Mesenchymal stem cell (in vitro differentiated cells and primary cell): Measurements from ENCODE around the gene C3orf20.
"Not testable (repeated sequence)": the region's sequence is repeated elsewhere in the genome, so short reads cannot be mapped to it uniquely, and the experiment has no call there.

Source experiments
- DNase-seq: peaks from one replicate; pipeline ENCODE4 v3.0.0-alpha.2; 2013
- H2AFZ ChIP-seq: one replicate; pipeline ENCODE4 v1.6.1; 2013; ENCODE audit warnings: low read depth, mild to moderate bottlenecking, control low read depth, inconsistent platforms, low read length, moderate library complexity
- H2AK5ac ChIP-seq: 2 replicates; pipeline ENCODE4 v1.6.1; 2013; ENCODE audit warnings: low read length, moderate library complexity, mild to moderate bottlenecking, inconsistent platforms; ENCODE audit not compliant: severe bottlenecking
- H2BK120ac ChIP-seq: one replicate; pipeline ENCODE4 v1.6.1; 2013; ENCODE audit warnings: low read depth, mild to moderate bottlenecking, inconsistent platforms, low read length, moderate library complexity
- H2BK12ac ChIP-seq, 2 experiments: one replicate each; pipeline ENCODE4 v1.6.1; 2013; ENCODE audit warnings: inconsistent platforms in 2 of 2, low read length in 2 of 2, mild to moderate bottlenecking in 2 of 2, moderate library complexity in 2 of 2, control low read depth in 1 of 2
- H2BK15ac ChIP-seq: one replicate; pipeline ENCODE4 v1.6.1; 2013; ENCODE audit warnings: mild to moderate bottlenecking, low read depth, inconsistent platforms; ENCODE audit not compliant: poor library complexity, severe bottlenecking
- H2BK5ac ChIP-seq: 2 replicates; pipeline ENCODE4 v1.6.1; 2013; ENCODE audit warnings: low read depth, mild to moderate bottlenecking, low read length, control low read depth, inconsistent platforms; ENCODE audit not compliant: poor library complexity, severe bottlenecking
- H3K14ac ChIP-seq, 2 experiments: one replicate each; pipeline ENCODE4 v1.6.1; 2013; ENCODE audit warnings: inconsistent platforms in 2 of 2, low read length in 2 of 2, control low read depth in 1 of 2, mild to moderate bottlenecking in 1 of 2, moderate library complexity in 1 of 2
- H3K18ac ChIP-seq, 2 experiments: one replicate each; pipeline ENCODE4 v1.6.1; 2013; ENCODE audit warnings: inconsistent platforms in 2 of 2, low read length in 2 of 2, control low read depth in 1 of 2, low read depth in 1 of 2, mild to moderate bottlenecking in 1 of 2
- H3K23ac ChIP-seq, 2 experiments: one replicate each; pipeline ENCODE4 v1.6.1; 2013; ENCODE audit warnings: inconsistent platforms in 2 of 2, low read length in 2 of 2, mild to moderate bottlenecking in 2 of 2, moderate library complexity in 2 of 2, control low read depth in 1 of 2
- H3K27ac ChIP-seq: 2 replicates; pipeline ENCODE4 v1.5.1; 2013; ENCODE audit warnings: mild to moderate bottlenecking, moderate library complexity, low read length, control low read depth, inconsistent platforms; ENCODE audit not compliant: poor library complexity, severe bottlenecking
- H3K27me3 ChIP-seq, 2 experiments: 2 replicates each; pipeline versions ENCODE4 v1.6.1 to v1.7.0; 2013; ENCODE audit warnings: low read length in 2 of 2, mild to moderate bottlenecking in 2 of 2, moderate library complexity in 2 of 2, control low read depth in 1 of 2, inconsistent platforms in 1 of 2; ENCODE audit not compliant: control insufficient read depth in 1 of 2, insufficient read depth in 1 of 2
- H3K36me3 ChIP-seq, 2 experiments: 2 replicates each; pipeline versions ENCODE4 v1.6.1 to v1.7.0; 2013; ENCODE audit warnings: low read length in 2 of 2, control low read depth in 1 of 2, inconsistent platforms in 1 of 2, low read depth in 1 of 2, mild to moderate bottlenecking in 1 of 2; ENCODE audit not compliant: insufficient read depth in 2 of 2, control insufficient read depth in 1 of 2
- H3K4ac ChIP-seq, 2 experiments: one replicate each; pipeline ENCODE4 v1.6.1; 2013; ENCODE audit warnings: inconsistent platforms in 2 of 2, low read length in 2 of 2, mild to moderate bottlenecking in 2 of 2, moderate library complexity in 2 of 2, control low read depth in 1 of 2, low read depth in 1 of 2
- H3K4me1 ChIP-seq: 2 replicates; pipeline ENCODE4 v1.6.1; 2013; ENCODE audit warnings: low read depth, low read length, control low read depth; ENCODE audit not compliant: control insufficient read depth, insufficient read depth
- H3K4me2 ChIP-seq: 2 replicates; pipeline ENCODE4 v1.6.1; 2013; ENCODE audit warnings: low read length, mild to moderate bottlenecking, inconsistent platforms; ENCODE audit not compliant: poor library complexity, severe bottlenecking
- H3K4me3 ChIP-seq, 2 experiments: 2 replicates each; pipeline versions ENCODE4 v1.5.1 to v1.7.0; 2013; ENCODE audit warnings: low read length in 2 of 2, mild to moderate bottlenecking in 2 of 2, control low read depth in 1 of 2, low read depth in 1 of 2; ENCODE audit not compliant: insufficient read depth in 1 of 2
- H3K79me1 ChIP-seq: replicated peaks from 2 replicates; pipeline ENCODE4 v1.6.1; 2013; ENCODE audit warnings: mild to moderate bottlenecking, control low read depth, low read length, inconsistent platforms; ENCODE audit not compliant: poor library complexity, severe bottlenecking
- H3K9ac ChIP-seq: 2 replicates; pipeline ENCODE4 v1.7.0; 2013; ENCODE audit warnings: mild to moderate bottlenecking, low read length, moderate library complexity
- H3K9me3 ChIP-seq: 2 replicates; pipeline ENCODE4 v1.7.0; 2013; ENCODE audit warnings: mild to moderate bottlenecking, low read length; ENCODE audit not compliant: control insufficient read depth
- H4K8ac ChIP-seq: one replicate; pipeline ENCODE4 v1.6.1; 2013; ENCODE audit warnings: inconsistent platforms, mild to moderate bottlenecking, low read length, moderate library complexity
- H4K91ac ChIP-seq: one replicate; pipeline ENCODE4 v1.6.1; 2013; ENCODE audit warnings: mild to moderate bottlenecking, low read length, inconsistent platforms
- WGBS: methylation state at CpG from one replicate; pipeline ENCODE4 v1.1.7; 2013; ENCODE audit warnings: mixed read lengths; 5-methylcytosine and 5-hydroxymethylcytosine counted together

C3orf20 gene

DNA sequence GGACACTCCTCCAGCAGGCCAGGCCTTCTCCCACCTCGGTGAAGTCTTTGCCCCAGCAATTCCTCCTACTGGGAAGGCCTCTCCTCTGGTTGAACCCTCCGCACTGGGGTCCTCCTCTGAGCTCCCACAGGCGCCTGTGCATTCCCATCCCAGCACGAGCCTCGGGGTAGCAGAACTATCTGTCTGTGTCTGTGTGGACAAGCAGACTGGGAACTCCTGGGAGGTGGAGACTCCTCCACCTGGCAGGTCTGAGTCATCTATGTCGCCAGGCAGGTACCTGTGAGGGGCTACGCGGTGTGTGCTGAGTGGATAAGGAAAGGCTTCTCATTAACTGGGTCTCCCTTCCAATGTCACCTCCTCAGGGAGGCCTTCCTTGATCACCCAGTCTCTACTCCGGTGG lies 134.7 kb downstream of the C3orf20 start:
- not testable (repeated sequence) for H3K9ac ChIP-seq, H3K14ac ChIP-seq, H3K27ac ChIP-seq, H3K4me3 ChIP-seq, H3K23ac ChIP-seq, H3K4me1 ChIP-seq, H3K4me2 ChIP-seq, H4K8ac ChIP-seq, H3K9me3 ChIP-seq, H3K79me1 ChIP-seq, H3K4ac ChIP-seq, H2BK120ac ChIP-seq, H2BK5ac ChIP-seq, H2BK15ac ChIP-seq, H3K36me3 ChIP-seq, H2BK12ac ChIP-seq, H4K91ac ChIP-seq, DNase-seq, H2AFZ ChIP-seq, H3K18ac ChIP-seq, H2AK5ac ChIP-seq
- 82% methylated on average over 6 of the region's 9 CpGs for WGBS
- peaks cover 75 to 84% of the 10 kb centered on the region in 2 experiments for H3K27me3 ChIP-seq

DNA sequence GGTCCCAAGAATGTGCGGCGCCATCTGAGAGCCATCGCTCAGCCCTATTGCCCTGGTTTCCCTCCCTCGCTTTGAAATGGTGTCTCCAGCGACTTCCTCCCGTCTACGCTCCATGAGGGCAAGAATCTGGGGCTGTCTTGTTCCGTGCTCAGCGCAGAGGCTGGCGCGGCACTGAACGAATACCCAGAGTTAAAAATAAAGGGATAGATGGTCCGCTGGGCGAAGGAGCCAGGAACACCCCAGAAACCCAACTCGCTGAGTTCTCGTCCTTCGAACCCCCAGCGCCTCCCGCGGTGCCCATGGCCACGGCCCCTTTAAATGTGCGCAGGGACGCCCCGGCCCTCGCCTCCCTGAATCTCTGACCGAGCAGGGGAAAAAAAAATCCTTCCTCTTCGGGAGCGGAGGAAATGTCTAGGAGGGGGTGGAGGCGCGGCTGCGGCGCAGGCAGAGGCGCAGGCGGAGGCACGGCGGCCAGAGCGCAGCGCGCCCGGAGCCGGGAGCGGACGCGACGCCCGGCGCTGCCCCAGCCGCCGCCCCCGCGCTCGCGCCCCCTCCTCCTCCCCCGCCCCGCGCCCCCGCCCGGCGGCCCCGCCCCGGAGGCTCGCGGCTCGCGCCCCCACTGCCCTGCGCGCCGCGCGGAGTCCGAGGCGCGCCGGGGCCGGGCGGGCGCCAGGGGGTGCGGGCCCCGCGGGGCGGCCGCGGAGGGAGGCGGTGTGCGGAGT lies 135.3 kb downstream of the C3orf20 start:
- Histone ChIP-seq H2BK120ac (no peak overlapping the region), H2AK5ac (no peak overlapping the region), H2AFZ (no peak overlapping the region), H3K14ac (no peak overlapping the region), H3K23ac (no peak overlapping the region), H3K36me3 (no peaks in the 10 kb centered on the region), H2BK5ac (no peak overlapping the region), H3K79me1 (no peaks in the 10 kb centered on the region), H2BK12ac (no peak overlapping the region), H3K4me1 (peaks cover 2% of the 10 kb centered on the region), H3K4me2 (no peak overlapping the region), H3K4me3 (peak overlapping the region in 1 of 2 experiments; percentile 65), H2BK15ac (no peak overlapping the region), H3K4ac (no peak overlapping the region), H3K27ac (no peak overlapping the region), H3K18ac (no peak overlapping the region), H4K8ac (no peak overlapping the region), H4K91ac (no peak overlapping the region), H3K9ac (no peak overlapping the region), H3K9me3 (no peaks in the 10 kb centered on the region), H3K27me3 (peaks cover 70 to 83% of the 10 kb centered on the region in 2 experiments)
- WGBS = 2% methylated on average over 44 of the region's 85 CpGs
- DNase-seq = no peak

DNA sequence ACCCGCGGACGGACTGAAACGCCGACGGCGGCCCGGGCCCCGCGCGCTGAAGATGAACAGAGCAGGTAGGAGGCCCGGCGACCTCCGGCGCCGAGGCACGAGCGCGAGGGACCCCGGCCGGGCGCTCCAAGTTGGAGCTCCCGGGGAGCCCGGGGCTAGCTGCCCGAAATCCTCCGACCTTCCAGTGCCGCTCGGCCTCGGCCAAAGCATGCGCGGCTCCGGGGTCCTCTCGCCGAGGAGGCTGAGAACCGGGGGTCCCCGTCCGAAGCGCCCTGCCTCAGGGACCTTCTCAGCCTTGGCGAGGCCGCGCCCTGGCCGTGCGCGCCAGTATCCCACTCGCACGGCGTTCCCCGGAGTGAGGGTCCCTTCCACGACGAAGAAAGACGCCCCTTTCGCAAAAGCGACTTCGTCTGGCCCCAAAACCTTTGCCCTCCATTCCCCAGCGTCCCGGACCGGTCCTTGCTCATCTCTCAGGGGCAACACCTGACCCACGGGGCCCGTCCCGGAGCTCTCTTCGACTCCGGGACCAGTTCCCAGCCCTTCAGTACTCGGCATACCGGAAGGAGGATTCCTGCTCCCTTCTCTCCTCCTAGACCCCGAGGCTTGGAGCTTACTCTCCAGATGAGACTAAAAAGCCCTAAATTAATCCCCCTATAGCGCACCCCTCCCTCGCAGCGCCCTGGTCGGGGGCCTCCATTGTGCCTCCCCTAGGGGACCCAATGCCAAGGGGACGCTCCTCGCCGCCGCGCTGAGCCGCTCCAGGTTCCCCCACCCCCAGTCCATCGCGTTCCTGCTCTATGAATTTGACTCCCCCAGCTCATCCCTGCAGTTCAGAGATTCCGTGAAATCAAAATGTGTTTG lies 136.1 kb downstream of the C3orf20 start:
- Histone ChIP-seq H3K27me3 (peaks cover 64 to 86% of the 10 kb centered on the region in 2 experiments), H2AK5ac (no peak overlapping the region), H4K8ac (no peak overlapping the region), H3K23ac (no peak overlapping the region), H2BK15ac (no peak overlapping the region), H3K79me1 (no peaks in the 10 kb centered on the region), H3K18ac (no peak overlapping the region), H3K4ac (no peak overlapping the region), H3K4me2 (no peak overlapping the region), H3K9ac (peak overlapping the region; percentile 43), H2BK12ac (no peak overlapping the region), H3K14ac (no peak overlapping the region), H4K91ac (no peak overlapping the region), H2BK5ac (no peak overlapping the region), H3K36me3 (no peaks in the 10 kb centered on the region), H2AFZ (no peak overlapping the region), H3K27ac (no peak overlapping the region), H3K9me3 (no peaks in the 10 kb centered on the region), H2BK120ac (no peak overlapping the region), H3K4me1 (peaks cover 2% of the 10 kb centered on the region), H3K4me3 (peak overlapping the region in 1 of 2 experiments; percentile 69)
- 1% methylated on average over 67 of the region's 78 CpGs for WGBS
- no peak for DNase-seq

DNA sequence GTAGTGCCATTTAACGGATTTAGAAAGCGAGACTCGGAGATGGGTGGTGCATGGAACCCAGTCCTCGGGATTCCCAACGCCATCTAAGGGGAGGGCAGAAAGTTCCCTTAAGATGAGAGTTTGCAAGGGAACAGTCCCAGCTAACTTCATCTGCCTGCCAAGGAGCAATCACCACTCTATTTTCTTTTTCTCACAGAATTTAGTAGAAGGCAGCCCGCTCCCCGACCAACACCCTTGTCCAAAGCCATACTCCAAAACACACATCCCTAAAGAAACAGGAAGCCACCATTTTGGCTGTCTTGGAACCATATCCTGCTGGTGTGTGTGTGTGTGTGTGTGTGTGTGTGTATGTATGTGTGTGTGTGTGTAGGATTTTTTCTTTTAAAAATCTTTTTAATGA lies 136.7 kb downstream of the C3orf20 start:
- no peak overlapping the region for H3K14ac ChIP-seq
- no peaks in the 10 kb centered on the region for H3K79me1 ChIP-seq
- 41% methylated on average over 3 of the region's 7 CpGs for WGBS

More for the DNA sequence above, 136.7 kb downstream of the C3orf20 start:
- Histone ChIP-seq H4K8ac (no peak overlapping the region), H3K4me1 (peaks cover 2% of the 10 kb centered on the region), H3K27ac (no peak overlapping the region), H3K18ac (no peak overlapping the region), H3K4me2 (no peak overlapping the region), H2BK12ac (no peak overlapping the region), H2BK120ac (no peak overlapping the region), H3K9me3 (no peaks in the 10 kb centered on the region), H2AFZ (no peak overlapping the region), H2AK5ac (no peak overlapping the region), H2BK5ac (no peak overlapping the region), H2BK15ac (no peak overlapping the region), H3K9ac (peak overlapping the region; percentile 43), H3K27me3 (peaks cover 64 to 85% of the 10 kb centered on the region in 2 experiments), H3K4me3 (peak overlapping the region in 1 of 2 experiments; percentile 69), H4K91ac (no peak overlapping the region), H3K23ac (no peak overlapping the region), H3K4ac (no peak overlapping the region), H3K36me3 (no peaks in the 10 kb centered on the region)
- no peak for DNase-seq
